IPS-20b (cell line): ENCODE data around the gene ALAS1.

Experiments
- H3K27ac ChIP-seq: one replicate; pipeline ENCODE4 v1.5.1; 2013; ENCODE audit warnings: low read length
- H3K27me3 ChIP-seq: 2 replicates; pipeline ENCODE4 v1.6.1; 2013; ENCODE audit warnings: mild to moderate bottlenecking, low read length, inconsistent platforms; ENCODE audit not compliant: insufficient read depth
- H3K36me3 ChIP-seq: 2 replicates; pipeline ENCODE4 v1.6.1; 2013; ENCODE audit warnings: low read depth, mild to moderate bottlenecking, inconsistent platforms, low read length, moderate library complexity; ENCODE audit not compliant: insufficient read depth
- H3K4me1 ChIP-seq: 2 replicates; pipeline ENCODE4 v1.6.1; 2013; ENCODE audit warnings: mild to moderate bottlenecking, control low read depth, inconsistent platforms, low read length, moderate library complexity; ENCODE audit not compliant: insufficient read depth
- H3K4me3 ChIP-seq: 2 replicates; pipeline ENCODE4 v1.5.1; 2013; ENCODE audit warnings: mild to moderate bottlenecking, low read length, inconsistent platforms
- H3K9ac ChIP-seq: 2 replicates; pipeline ENCODE4 v1.6.1; 2013; ENCODE audit warnings: low read depth, mild to moderate bottlenecking, inconsistent platforms, low read length, moderate library complexity
- H3K9me3 ChIP-seq: 2 replicates; pipeline ENCODE4 v1.6.1; 2013; ENCODE audit warnings: mild to moderate bottlenecking, low read depth, low read length, inconsistent platforms; ENCODE audit not compliant: insufficient read depth

The ALAS1 gene

GRCh38 chr3:52218026-52218425, 20.1 kb downstream of the ALAS1 start:
- H3K27ac ChIP-seq, result no peak overlapping the region
- H3K4me1 ChIP-seq, result no peaks in the 10 kb centered on the region
- no peak overlapping the region for H3K4me3 ChIP-seq
- H3K36me3 ChIP-seq, result peaks cover 22% of the 10 kb centered on the region
- H3K9me3 ChIP-seq, result no peaks in the 10 kb centered on the region
- H3K9ac ChIP-seq, result no peak overlapping the region
- no peaks in the 10 kb centered on the region for H3K27me3 ChIP-seq

- Histone ChIP-seq H3K9ac (no peak overlapping the region), H3K27me3 (no peaks in the 10 kb centered on the region), H3K27ac (no peak overlapping the region), H3K9me3 (no peaks in the 10 kb centered on the region), H3K36me3 (peaks cover 18% of the 10 kb centered on the region), H3K4me3 (no peak overlapping the region), H3K4me1 (no peaks in the 10 kb centered on the region)
Observed at GRCh38 chr3:52218454-52218853, 20.5 kb downstream of the ALAS1 start.

- Histone ChIP-seq H3K9ac (no peak overlapping the region), H3K36me3 (peaks cover 11% of the 10 kb centered on the region), H3K27me3 (no peaks in the 10 kb centered on the region), H3K9me3 (no peaks in the 10 kb centered on the region), H3K27ac (no peak overlapping the region), H3K4me3 (no peak overlapping the region), H3K4me1 (no peaks in the 10 kb centered on the region)
Observed at GRCh38 chr3:52218937-52219650, 21.1 kb downstream of the ALAS1 start.

GRCh38 chr3:52220380-52221026, 22.5 kb downstream of the ALAS1 start:
- H3K4me1 ChIP-seq, result no peaks in the 10 kb centered on the region
- H3K27me3 ChIP-seq, result no peaks in the 10 kb centered on the region
- H3K36me3 ChIP-seq, result no peaks in the 10 kb centered on the region
- H3K9me3 ChIP-seq, result no peaks in the 10 kb centered on the region
- no peak overlapping the region for H3K27ac ChIP-seq
- no peak overlapping the region for H3K4me3 ChIP-seq
- H3K9ac ChIP-seq, result no peak overlapping the region

GRCh38 chr3:52221141-52221562, 23.2 kb downstream of the ALAS1 start:
- H3K4me1 ChIP-seq, result no peaks in the 10 kb centered on the region
- H3K9me3 ChIP-seq, result no peaks in the 10 kb centered on the region
- no peaks in the 10 kb centered on the region for H3K36me3 ChIP-seq
- no peak overlapping the region for H3K9ac ChIP-seq
- H3K27me3 ChIP-seq, result no peaks in the 10 kb centered on the region
- no peak overlapping the region for H3K4me3 ChIP-seq
- H3K27ac ChIP-seq, result no peak overlapping the region

- no peaks in the 10 kb centered on the region for H3K4me1 ChIP-seq
- H3K9ac ChIP-seq, result no peak overlapping the region
- no peaks in the 10 kb centered on the region for H3K36me3 ChIP-seq
- H3K4me3 ChIP-seq, result no peak overlapping the region
- H3K27ac ChIP-seq, result no peak overlapping the region
- no peaks in the 10 kb centered on the region for H3K9me3 ChIP-seq
- H3K27me3 ChIP-seq, result no peaks in the 10 kb centered on the region
Observed at GRCh38 chr3:52221563-52222318, 23.8 kb downstream of the ALAS1 start.

- no peak overlapping the region for H3K27ac ChIP-seq
- no peak overlapping the region for H3K4me3 ChIP-seq
- H3K9ac ChIP-seq, result no peak overlapping the region
- no peaks in the 10 kb centered on the region for H3K9me3 ChIP-seq
- H3K27me3 ChIP-seq, result no peaks in the 10 kb centered on the region
- H3K36me3 ChIP-seq, result no peaks in the 10 kb centered on the region
- no peaks in the 10 kb centered on the region for H3K4me1 ChIP-seq
Observed at GRCh38 chr3:52222319-52223221, 24.6 kb downstream of the ALAS1 start.

GRCh38 chr3:52223449-52224408, 25.8 kb downstream of the ALAS1 start:
- no peaks in the 10 kb centered on the region for H3K4me1 ChIP-seq
- 0 out of 2 replicates have a peak, but pooled peaks cover 3% of the 10 kb centered on the region for H3K36me3 ChIP-seq
- no peak overlapping the region for H3K9ac ChIP-seq

GRCh38 chr3:52225452-52226228, 27.7 kb downstream of the ALAS1 start, which contains the start of gene TLR9:
Gene TLR9, minus strand, starts transcription at chr3:52225645. Its CDS starts 116 bp downstream, at chr3:52225529.
- Histone ChIP-seq H3K36me3 (peaks cover 21% of the 10 kb centered on the region), H3K27ac (no peak within 1 kb of the TSS), H3K4me3 (no peak within 1 kb of the TSS), H3K9ac (no peak within 1 kb of the TSS), H3K4me1 (no peaks in the 10 kb centered on the region), H3K27me3 (no peaks in the 10 kb centered on the region), H3K9me3 (no peaks in the 10 kb centered on the region)

More at GRCh38 chr3:52223449-52224408, 25.8 kb downstream of the ALAS1 start:
- Histone ChIP-seq H3K9me3 (no peaks in the 10 kb centered on the region), H3K27ac (no peak overlapping the region), H3K27me3 (no peaks in the 10 kb centered on the region), H3K4me3 (no peak overlapping the region)

GRCh38 chr3:52226229-52226817, 28.4 kb downstream of the ALAS1 start:
- Histone ChIP-seq H3K4me3 (no peak overlapping the region), H3K4me1 (no peaks in the 10 kb centered on the region), H3K9me3 (no peaks in the 10 kb centered on the region), H3K36me3 (peaks cover 28% of the 10 kb centered on the region), H3K27ac (no peak overlapping the region), H3K27me3 (no peaks in the 10 kb centered on the region), H3K9ac (no peak overlapping the region)
